Left ventricle myocardium inferior (tissue), 1 donor: ENCODE data around the gene SIN3B. TPM values are rescaled to one million over a fixed set of nuclear protein-coding genes. Genes with fewer than 3 reads are reported as not detected.
"Not testable (repeated sequence)": the region's sequence is repeated elsewhere in the genome, so short reads cannot be mapped to it uniquely, and the experiment has no call there.

ENCODE experiments used
- DNase-seq: peaks from one replicate; pipeline ENCODE4 v3.0.0-alpha.2; 2020
- H3K27ac ChIP-seq: fragments of 200-600 bp; replicated peaks from 2 replicates; pipeline ENCODE4 v1.8.0; 2021
- H3K27me3 ChIP-seq: fragments of 200-600 bp; 2 replicates; pipeline ENCODE4 v1.8.0; 2021; ENCODE audit warnings: low read depth
- H3K36me3 ChIP-seq: fragments of 200-600 bp; 2 replicates; pipeline ENCODE4 v1.8.0; 2021
- H3K4me1 ChIP-seq: fragments of 200-600 bp; 2 replicates; pipeline ENCODE4 v1.8.0; 2021
- H3K4me3 ChIP-seq: fragments of 200-600 bp; 2 replicates; pipeline ENCODE4 v1.8.0; 2021; ENCODE audit warnings: mild to moderate bottlenecking, moderate library complexity
- H3K9me3 ChIP-seq: fragments of 200-600 bp; replicated peaks from 2 replicates; pipeline ENCODE4 v1.8.0; 2021
- CTCF ChIP-seq: fragments of 200-600 bp; IDR thresholded peaks from 2 replicates; pipeline ENCODE4 v1.8.0; 2021; ENCODE audit warnings: antibody characterized with exemption, mild to moderate bottlenecking, borderline replicate concordance
- intact Hi-C: fragments of 100-400 bp; cut with micrococcal nuclease; formaldehyde crosslinking; loops from one replicate; pipeline ENCODE4 v1.11.0; 2022
- total RNA-seq: library from RNA; stranded (reverse); fragmentation: NEBNext Ultra II Directional; extraction: Animal tissue kit (Norgen Biotek cat#: 25700); gene quantifications from one replicate; pipeline ENCODE4 v1.2.1, GENCODE V29; 2021
- donor health status: DM: no; HTN: yes; CAD: no; lungs with severe emphysema.

Gene SIN3B
- total RNA-seq, 1 donor from 2014 or later, result 24.4 TPM

- intact Hi-C loops, result no loop called here
- Histone ChIP-seq H3K36me3 (peaks cover 4% of the 10 kb centered on the region), H3K27ac (no peak overlapping the region), H3K9me3 (peaks cover 45% of the 10 kb centered on the region), H3K4me1 (no peaks in the 10 kb centered on the region), H3K27me3 (no peaks in the 10 kb centered on the region), H3K4me3 (no peak overlapping the region)
- TF ChIP-seq CTCF, result no peak
- no peak for DNase-seq
Observed at GRCh38 chr19:16790051-16790450, 39.1 kb upstream of the SIN3B start.

DNA sequence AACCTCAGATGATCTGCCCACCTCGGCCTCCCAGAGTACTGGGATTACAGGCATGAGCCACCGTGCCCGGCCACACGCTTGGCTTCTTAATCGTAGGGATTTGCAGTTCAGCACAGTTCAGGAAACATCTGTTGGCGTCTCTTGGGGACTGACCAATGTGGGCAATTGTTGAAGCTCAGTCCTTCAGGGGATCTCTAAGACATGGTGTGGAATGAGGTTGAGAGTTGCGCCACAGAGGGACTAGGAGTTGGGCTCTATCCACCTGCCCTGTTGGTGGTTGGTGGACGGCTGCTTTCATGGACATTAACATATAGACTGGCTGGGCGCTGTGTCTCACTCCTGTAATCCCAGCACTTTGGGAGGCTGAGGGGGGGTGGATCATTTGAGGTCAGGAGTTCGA lies 37.3 kb upstream of the SIN3B start:
- no peak overlapping the region for H3K4me3 ChIP-seq
- no peak overlapping the region for H3K27ac ChIP-seq
- H3K36me3 ChIP-seq, result peaks cover 4% of the 10 kb centered on the region
- H3K4me1 ChIP-seq, result no peaks in the 10 kb centered on the region
- no peaks in the 10 kb centered on the region for H3K27me3 ChIP-seq
- no peak for DNase-seq
- intact Hi-C loops, result no loop called here
- peaks cover 59% of the 10 kb centered on the region for H3K9me3 ChIP-seq
- TF ChIP-seq CTCF, result no peak

GRCh38 chr19:16794456-16795441 lies 34.4 kb upstream of the SIN3B start:
- Histone ChIP-seq H3K9me3 (peaks cover 39% of the 10 kb centered on the region), H3K27ac (no peak overlapping the region), H3K27me3 (no peaks in the 10 kb centered on the region), H3K4me3 (no peak overlapping the region), H3K36me3 (peaks cover 4% of the 10 kb centered on the region), H3K4me1 (no peaks in the 10 kb centered on the region)
- intact Hi-C loops, result no loop called here
- no peak for DNase-seq
- TF ChIP-seq CTCF, result no peak

GRCh38 chr19:16795731-16796130 lies 33.5 kb upstream of the SIN3B start:
- H3K4me3 ChIP-seq, result no peak overlapping the region
- H3K9me3 ChIP-seq, result peaks cover 30% of the 10 kb centered on the region
- DNase-seq, result no peak
- intact Hi-C loops, result no loop called here
- no peak for TF ChIP-seq CTCF
- no peaks in the 10 kb centered on the region for H3K4me1 ChIP-seq
- peaks cover 3% of the 10 kb centered on the region for H3K36me3 ChIP-seq
- no peaks in the 10 kb centered on the region for H3K27me3 ChIP-seq
- H3K27ac ChIP-seq, result no peak overlapping the region

- Histone ChIP-seq H3K27me3 (no peaks in the 10 kb centered on the region), H3K9me3 (peaks cover 17% of the 10 kb centered on the region), H3K4me1 (no peaks in the 10 kb centered on the region), H3K27ac (no peak overlapping the region), H3K4me3 (no peak overlapping the region), H3K36me3 (no peaks in the 10 kb centered on the region)
- intact Hi-C loops, result no loop called here
- TF ChIP-seq CTCF, result no peak
- DNase-seq, result no peak
Observed at GRCh38 chr19:16797876-16798275, 31.3 kb upstream of the SIN3B start.

DNA sequence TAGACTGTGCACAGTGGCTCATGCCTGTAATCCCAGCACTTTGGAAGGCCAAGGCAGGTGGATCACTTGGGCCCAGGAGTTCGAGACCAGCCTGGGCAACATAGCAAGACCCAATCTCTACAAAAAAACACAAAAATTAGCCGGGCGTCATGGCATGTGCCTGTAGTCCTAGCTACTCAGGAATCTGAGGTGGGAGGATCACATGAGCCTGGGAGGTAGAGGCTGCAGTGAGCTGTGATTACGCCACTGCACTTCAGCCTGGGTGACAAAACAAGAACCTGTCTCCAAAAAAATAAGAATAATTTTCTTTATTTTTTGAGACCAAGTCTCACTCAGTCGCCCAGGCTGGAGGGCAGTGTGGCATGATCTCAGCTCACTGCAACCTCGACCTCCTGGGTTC lies 30.9 kb upstream of the SIN3B start:
- H3K4me1 ChIP-seq, intact Hi-C loops: not testable (repeated sequence)
- peaks cover 17% of the 10 kb centered on the region for H3K9me3 ChIP-seq

More for the DNA sequence above, 30.9 kb upstream of the SIN3B start:
- H3K27ac ChIP-seq, H3K27me3 ChIP-seq, H3K4me3 ChIP-seq, H3K36me3 ChIP-seq, DNase-seq: not testable (repeated sequence)
